Ramos (cell line): ENCODE measurements around the gene SNORC.
"Not testable (repeated sequence)": the region's sequence is repeated elsewhere in the genome, so short reads cannot be mapped to it uniquely, and the experiment has no call there.

Source experiments
- in situ Hi-C: fragments of 300-500 bp; cut with MboI; formaldehyde crosslinking; loops from one replicate; pipeline ENCODE4 v1.14.3; 2022; ENCODE audit warnings: low sequenced_read_pairs; ENCODE audit not compliant: unreplicated experiment

The SNORC gene

DNA sequence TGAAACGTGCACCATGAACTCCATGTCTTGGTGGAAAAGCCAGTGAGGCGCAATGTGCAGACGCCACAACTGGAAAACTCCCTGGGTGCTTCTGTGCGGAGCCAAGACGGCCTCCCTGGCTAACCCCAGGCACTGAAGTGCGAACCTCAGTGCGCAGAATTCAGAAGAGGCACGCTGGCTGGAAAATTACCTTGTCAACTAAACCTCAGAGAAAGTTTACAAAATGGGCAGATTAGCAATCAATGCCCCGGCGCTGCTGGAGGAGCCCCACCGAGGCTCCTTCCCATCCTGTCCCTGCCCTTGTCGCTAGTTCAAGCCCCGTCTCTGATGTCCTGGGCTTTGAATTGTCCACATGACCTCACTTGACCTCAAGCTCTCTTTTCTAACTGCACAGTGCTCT, 22.2 kb downstream of the SNORC start:
- in situ Hi-C loops = no loop called here

DNA sequence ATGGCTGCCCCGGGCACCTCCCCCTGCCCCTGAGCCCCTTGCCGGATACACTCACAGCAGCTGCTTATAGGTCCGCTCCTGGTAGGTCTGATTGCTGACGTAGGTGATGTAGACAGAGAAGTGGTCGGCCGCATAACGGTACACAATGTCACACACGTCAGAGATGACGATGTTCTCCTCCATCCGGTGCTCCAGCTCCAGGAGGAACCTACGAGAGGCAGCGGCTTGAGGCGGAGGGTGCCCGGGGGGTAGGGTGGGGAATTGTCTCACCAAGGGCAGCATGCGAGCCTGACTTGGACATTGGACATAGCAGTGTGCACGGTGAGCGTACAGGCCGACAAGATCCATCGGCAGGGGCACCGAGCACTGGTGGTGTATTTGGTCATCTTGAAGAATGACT, 22.8 kb downstream of the SNORC start:
- in situ Hi-C loops = no loop called here

DNA sequence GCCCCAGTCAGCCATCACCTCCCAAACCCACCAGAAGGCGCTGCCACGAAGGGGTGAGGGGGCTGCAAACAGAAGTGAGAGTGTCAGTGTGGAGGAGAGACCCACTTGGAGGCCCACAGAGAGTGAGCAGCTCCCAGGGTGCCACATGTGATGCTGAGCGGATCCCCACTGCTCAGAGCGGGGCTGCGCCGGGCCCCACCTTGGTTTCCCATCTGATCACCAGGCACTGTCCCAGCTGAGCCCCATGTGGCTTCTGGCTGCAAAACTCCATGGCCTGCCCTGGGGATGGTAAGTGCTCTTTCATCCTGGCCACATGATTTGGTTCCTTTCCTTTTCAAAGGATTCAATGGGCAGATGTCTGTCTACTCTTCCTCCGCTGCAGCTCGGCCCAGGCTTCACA, 23.8 kb downstream of the SNORC start:
- in situ Hi-C loops = no loop called here

DNA sequence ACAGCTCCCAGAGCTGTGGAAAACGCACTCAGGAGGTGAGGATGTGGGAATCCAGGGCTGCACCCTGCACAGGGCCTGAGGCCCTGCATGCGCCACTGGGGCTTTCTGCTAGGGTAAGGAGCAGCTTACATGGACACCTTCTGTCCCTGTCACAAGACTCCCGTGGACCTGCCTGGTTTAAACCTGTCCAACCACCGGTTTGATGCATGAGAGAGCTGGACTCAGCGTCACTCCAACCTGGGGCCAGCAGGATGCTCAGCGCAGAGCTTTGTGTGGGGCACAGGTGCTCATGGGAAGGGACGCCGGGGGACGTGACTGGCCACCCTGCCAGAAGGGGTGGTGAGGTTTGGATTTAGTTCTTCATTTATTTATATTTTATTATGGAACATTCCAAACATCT, 24.2 kb downstream of the SNORC start:
- in situ Hi-C loops = no loop called here

DNA sequence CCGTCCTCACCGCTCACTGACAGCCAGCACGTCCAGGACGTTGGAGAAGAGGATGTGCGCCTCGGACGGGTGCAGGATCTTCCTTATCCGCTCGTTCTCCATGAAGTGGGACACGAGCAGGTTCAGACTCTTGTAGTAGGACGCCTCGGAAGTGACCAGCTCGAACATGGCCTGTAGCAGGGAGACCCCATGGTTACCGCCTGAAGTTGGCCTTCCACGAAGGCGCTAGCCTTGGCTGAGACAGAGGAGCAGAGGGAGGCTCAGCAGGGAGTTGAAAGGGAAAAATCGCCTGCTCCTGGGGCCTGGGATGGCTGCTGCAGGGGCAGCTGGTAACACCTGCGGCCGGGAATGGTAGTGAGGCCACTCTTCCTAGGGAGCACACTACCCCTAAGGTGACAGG, 24.7 kb downstream of the SNORC start:
- in situ Hi-C loops = no loop called here

DNA sequence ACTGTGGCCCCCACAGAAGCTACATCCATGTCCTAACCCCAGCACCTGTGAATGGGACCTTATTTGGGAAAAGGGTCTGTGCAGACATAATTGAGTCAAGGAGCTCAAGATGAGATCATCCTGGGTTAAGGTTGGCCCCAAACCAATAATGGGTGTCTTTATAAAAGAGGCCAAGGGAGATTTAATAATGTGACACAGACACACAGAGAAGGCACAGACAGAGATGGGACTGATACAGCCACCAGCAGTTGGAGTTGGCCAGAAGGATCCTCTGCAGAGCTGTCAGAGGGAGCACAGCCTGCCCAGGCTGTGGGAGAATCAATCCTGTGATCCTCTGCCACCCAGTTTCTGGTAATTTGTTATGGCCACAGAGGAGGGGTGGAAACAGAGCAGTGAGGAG, 26.0 kb downstream of the SNORC start:
- in situ Hi-C loops = no loop called here

DNA sequence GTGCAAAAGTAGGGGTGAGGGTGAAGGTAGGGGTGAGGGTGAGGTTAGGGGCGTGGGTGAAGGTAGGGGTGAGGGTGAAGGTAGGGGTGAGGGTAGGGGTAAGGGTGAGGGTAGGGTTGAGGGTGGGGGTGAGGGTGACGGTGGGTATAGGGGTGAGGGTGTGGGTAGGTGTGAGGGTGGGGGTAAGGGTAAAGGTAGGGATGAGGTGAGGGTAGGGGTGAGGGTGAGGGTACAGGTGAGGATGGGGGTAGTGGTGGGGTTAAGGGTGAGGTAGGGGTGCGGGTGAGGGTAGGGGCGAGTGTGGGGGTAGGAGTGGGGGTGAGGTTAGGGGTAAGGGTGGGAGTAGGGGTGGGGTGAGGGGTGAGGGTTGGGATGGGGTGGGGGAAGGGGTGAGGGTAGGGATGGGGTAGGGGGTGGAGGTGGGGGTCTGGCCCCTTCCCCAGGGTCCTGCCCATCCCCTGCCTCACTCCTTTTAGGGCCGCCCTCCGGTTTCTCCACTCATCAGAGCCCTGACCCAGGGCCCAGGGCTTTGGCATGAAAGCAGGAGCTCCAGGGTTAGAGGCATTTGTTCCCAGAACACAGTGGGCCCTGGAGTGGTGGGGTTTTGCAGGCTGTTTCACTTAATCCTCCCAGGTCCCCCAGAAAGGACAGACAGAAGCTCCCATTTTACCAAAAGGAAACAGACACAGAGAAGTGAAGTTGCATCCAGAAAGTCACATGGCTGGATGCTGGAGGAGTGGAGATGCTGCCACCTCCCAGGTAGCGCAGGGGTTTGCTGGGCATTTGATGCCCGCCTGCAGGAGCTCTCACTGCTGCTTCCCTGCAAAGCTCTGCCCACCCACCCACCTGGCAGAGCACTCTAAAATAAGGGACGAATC, 26.9 kb downstream of the SNORC start:
- in situ Hi-C loops = no loop called here

DNA sequence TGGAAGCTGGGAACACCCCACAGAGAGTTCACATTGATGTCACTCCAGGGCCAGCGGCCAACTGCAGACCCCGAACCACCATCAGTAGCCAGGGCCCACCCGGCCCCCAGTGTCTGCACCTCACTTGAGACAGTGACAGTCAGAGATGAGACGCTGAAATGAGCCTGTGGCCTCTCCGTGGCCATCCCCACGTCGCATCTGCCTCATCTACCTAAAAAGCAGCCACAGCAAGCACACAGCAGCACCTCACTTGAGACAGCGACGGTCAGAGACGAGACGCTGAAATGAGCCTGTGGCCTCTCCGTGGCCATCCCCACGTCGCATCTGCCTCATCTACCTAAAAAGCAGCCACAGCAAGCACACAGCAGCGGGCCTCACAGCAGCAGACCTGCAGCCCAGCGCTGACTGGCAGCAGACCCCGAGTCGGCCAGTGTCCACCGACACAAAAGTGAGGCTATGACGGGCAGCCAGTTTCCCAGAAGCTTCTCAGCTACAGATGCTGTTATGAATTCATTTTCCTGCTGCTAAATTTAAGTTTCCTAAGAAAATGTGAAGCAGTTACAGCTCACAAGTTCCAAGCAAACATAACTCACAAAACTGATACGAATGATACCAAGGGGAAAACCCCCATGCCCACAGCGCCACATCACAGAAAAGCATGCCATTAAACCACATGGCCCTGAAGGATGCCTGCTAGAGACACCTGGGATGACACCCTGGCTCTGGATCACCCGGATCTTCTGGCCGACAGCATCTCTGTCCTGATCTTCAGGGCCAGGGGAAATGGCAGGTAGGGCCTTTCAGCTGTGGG, 27.7 kb downstream of the SNORC start:
- in situ Hi-C loops = no loop called here

DNA sequence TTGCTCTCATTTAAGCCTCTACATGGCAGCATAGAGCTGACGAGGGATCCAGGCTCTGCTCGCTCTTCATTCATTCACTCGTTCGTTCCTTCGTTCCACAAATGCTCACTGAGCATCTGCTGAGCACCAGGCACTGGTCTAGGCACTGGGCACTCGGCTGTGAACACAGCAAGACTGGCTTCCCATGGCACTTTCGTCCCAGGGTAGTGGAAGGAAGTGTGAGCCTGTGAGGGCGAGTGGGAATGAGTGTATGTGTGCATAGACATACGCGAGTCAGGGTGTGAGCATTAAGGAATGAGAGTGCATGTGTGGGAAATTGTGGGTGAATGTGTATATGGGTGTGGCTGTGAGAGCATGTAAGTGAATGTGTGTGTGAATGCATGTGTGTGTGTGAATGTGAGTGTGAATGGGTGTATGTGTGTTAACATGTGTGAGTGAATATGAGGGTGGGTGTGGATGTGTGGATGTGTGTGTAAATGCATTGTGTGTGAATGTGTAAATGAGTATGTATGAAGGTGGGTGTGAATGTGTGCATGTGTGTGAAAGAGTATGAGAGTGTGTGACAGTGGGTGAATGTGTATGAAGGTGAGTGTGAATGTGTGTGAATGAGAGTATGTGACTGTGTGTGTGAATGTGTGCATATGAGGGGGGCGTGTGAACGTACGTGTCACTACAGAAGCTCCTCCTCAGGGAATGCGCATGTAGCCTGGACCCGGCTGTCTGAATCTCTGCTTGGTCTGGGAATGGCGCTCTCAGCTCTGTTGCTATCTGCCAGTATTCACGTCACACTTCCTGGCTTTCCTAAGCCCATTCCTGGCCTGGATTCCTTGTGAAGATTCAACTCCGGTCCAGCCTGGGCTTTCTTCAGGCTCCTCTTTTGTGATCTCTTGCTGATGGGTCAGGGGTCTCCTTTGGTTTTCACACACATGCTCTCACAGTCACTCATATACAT, 28.8 kb downstream of the SNORC start:
- in situ Hi-C loops = no loop called here

DNA sequence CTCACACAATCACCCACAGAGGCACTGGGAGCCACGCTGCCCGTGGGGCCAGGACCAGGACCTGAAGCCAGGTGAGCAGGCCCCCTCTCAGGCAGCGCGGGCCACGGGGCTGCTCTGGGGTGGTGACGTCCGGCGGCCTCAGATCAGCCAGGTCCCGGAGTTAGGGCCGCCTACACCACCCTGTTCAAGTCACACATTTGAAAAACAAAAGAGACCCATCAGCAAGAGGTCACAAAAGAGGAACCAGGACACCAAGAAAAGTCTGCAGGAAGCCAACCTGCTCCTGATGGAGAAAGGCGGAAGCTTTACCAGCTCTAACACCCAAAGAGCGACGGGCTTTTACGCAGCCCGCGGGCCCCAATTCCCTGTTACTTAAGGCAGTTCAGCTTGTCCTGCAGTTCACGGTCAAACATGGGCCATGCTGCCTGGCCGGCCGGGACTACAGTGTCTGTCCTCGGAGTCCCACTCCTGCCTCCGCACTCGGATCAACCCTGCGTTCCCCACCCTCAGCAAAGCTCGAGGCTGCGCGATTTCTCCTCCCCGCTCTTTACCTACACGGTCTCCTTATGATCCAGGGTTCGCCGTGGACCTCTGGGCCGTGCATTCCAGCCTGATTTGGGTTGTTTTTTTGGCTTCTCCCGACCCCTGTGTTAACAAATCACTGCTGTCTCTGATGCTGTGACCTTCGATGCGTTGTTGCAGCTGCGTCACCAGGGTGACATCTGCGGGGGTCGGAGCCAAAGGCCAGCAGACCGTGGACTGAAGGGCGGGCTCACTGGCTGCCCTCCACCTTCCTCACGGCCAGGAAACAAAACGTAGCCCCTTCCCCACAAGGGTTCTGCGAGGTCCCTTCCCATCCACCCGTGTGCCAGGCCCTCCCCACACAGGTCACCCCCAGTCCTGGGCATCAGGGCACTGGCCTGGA, 31.0 kb downstream of the SNORC start:
- in situ Hi-C loops = no loop called here

DNA sequence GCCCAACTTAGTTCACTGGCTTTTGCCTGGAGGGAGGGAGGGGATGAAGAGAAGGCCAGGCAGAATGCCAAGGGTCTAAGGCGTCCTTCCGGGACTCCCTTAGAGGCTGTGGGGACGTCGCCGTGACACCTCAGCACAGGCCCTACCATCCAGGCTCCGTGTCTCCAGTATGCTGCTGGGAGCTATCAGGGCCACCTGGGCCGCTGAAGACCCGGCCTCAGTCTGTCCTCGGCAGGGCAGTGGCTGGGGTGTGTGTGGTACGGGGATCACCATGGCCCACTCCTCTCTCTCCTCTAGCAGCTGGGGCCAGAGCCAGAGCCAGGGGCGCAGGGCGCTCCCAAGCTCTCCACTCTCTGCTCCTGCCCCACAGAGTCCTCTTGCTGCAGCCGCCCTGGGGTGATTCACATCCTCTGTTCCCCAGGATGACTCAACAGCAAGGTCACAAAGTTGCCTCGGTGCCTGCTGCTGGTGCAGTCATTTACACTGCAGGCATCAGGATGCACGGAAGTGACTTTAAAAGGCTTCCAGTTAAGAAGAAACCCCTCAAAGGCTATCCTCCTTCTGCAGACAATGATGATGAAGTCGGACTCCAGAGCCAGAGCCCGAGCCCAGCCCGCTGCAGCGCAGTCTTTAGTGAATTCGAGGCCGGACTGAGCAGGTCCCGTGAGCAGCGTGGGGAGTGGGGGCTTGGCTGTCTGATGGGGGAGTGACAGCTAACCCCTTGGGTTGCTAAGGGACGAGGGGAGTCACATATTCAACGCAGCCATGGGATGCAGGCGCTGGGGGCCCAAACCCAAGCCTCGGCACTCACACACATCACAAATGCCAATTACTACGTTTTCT, 31.9 kb downstream of the SNORC start:
- in situ Hi-C loops = no loop called here

DNA sequence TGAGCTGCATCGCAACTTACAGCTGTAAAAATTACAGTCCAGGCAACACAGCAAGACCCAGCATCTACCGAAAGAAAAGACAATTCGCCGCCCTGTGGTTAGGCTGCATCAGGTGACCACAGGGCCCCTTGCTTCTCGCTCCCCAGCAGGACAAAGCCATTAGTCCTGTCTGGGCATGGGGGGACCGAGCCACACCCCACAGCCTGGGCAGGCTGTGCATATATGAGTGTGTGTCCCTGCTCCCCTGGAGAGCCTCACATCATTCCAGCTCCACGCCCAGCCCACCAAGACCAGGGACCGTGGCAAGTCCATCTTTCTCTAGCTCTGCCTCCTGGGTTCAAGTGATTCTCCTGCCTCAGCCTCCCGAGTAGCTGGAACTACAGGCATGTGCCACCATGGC, 33.9 kb downstream of the SNORC start:
- in situ Hi-C loops = no loop called here

DNA sequence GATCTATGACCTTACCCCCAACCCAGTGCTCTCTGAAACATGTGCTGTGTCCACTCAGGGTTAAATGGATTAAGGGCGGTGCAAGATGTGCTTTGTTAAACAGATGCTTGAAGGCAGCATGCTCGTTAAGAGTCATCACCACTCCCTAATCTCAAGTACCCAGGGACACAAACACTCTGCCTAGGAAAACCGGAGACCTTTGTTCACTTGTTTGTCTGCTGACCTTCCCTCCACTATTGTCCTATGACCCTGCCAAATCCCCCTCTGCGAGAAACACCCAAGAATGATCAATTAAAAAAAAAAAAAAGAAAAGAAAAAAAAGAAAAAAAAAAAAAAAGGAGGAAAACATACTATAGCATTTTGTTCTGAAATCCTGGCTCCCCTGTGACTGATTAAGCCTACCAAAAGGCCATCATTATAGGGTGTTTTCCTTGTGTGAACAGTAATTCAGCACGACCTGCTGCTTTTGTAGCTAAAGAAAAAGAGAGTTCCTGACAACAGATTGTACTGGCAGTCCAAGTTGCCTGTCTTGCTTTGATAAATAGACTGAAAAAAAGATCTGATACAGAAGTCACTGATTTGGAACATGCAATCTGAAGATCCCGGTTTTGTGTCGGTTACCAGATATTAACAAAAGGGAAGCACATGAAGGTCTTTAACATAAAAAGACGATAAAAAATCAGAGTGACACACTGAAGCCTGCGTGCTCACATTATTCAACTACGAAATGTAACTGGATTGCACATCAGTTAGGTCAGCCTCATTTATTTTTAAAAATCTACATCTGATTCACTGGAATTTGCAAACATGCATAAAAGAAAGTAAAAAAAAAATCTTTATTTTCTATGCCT, 37.0 kb downstream of the SNORC start:
- in situ Hi-C loops = not testable (repeated sequence)

DNA sequence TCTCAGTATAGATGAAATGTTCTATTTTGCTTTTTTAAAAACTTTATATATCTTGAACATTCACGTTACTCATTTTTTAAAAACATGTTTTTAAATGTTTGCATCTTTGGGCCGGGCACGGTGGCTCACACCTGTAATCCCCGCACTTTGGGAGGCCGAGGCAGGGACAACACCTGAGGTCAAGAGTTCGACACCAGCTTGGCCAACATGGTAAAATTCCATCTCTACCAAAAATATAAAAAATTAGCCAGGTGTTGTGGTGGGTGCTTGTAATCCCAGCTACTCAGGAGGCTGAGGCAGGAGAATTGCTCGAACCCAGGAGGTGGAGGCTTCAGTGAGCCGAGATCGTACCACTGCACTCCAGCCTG, 37.6 kb downstream of the SNORC start:
- in situ Hi-C loops = not testable (repeated sequence)

DNA sequence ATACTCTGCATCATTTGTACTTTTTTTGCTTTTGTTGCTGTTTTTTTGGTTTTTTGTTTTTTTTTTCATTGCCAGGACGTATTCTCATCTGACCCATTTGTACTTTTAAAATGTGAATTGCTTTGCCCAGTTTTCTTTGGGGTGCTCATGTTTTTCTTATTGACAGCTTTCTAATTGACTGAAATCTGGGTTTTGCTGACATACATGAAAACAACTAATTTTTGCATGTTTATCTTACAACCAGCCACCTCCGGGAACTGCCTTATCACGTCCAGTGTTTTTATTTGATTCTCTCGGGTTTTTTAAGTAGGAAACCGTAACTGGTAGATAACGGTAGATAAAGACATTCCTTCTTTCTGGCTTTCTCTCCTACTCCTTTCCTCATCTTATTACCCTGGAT, 38.6 kb downstream of the SNORC start:
- in situ Hi-C loops = no loop called here

DNA sequence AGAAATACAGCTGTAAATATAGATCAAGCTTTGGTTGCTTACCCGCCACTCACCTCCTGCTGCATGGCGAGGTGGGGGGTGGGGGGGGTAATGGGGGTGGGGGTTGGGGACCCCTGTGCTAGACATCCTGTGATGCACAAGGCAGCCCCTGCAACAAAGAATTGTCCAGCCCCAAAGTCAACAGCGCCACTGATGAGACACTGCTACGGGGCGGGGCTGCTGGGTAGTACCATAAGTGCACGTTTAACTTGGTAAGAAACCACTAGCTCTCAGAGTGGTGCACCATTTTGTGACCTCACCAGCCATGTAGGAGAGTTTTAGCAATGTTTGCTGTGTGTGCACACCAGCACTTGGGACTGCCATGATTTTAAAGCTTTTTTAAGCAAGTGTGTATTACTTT, 40.3 kb downstream of the SNORC start:
- in situ Hi-C loops = no loop called here

DNA sequence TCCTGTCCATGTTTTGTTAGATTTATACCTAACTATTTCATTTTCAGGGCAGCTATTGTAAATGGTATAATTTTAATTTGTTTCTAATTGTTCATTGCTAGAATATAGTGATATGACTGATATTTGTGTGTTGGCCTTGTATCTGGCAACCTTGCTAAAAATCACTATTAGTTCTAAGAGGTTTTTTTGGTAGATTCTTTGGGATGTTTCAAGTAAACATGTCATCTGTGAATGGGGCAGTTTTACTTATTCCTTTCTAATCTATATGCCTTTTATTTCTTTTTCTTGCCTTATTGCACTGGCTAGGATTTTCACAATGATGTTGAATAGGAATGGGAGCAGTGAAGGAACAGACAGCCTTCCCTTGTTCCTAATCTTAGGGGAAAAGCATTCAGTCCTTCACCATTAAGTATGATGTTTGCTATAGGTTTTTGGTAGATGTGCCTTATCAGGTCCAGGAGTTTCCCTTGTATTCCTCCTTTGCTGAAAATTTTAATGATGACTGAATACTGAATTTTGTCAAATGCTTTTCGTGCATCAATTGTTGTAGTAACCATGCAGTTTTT, 41.7 kb downstream of the SNORC start:
- in situ Hi-C loops = no loop called here
